Measurements from ENCODE around the gene C16orf92. TPM values are rescaled to one million over a fixed set of nuclear protein-coding genes. Genes with fewer than 3 reads are reported as not detected.

The C16orf92 gene
- total and polyA plus RNA-seq, 2 of the 8 experiments (the other 6 are each of a cell fraction or from before 2014, with no cell fraction given): not detected

- H3K27ac ChIP-seq (ENCODE audit: low read depth, low read length): no peak overlapping the region
- 89% methylated on average over 8 of the region's 8 CpGs; no CpG with 5 or more reads in 1 of the 2 experiments for WGBS, 2 experiments (ENCODE audit: extremely low coverage in 1 of 2, insufficient coverage in 1 of 2, insufficient read length in 1 of 2, insufficient replicate concordance in 2 of 2, low coverage in 1 of 2, low lambda C conversion rate in 2 of 2, missing lambda C conversion rate in 1 of 2)
- no peaks in the 10 kb centered on the region for H3K9me3 ChIP-seq (ENCODE audit: insufficient read depth in 2 of 2, low read depth in 1 of 2, low read length in 1 of 2)
- H4K8ac ChIP-seq (ENCODE audit: extremely low read depth, insufficient read depth, low read length): no peak overlapping the region
- CTCF ChIA-PET (ENCODE audit: partially characterized antibody): interaction anchor here (1.8 to 2.1 kb wide), 2 partner anchors 8 to 15 kb away, joined by 6 to 11 read pairs; no protein-coding TSS in a partner anchor
- H2BK12ac ChIP-seq (ENCODE audit: low read depth, low read length): no peak overlapping the region
- H4K5ac ChIP-seq (ENCODE audit: insufficient read length, low read depth, low read length): no peak overlapping the region
- no peaks in the 10 kb centered on the region for H4K20me1 ChIP-seq (replicated peaks in 1 of 2; ENCODE audit: control insufficient read depth in 1 of 2, insufficient read depth in 2 of 2, low read length in 2 of 2)
- H2AFZ ChIP-seq (ENCODE audit: low read length): no peak overlapping the region
- no peak overlapping the region for H2BK20ac ChIP-seq (ENCODE audit: low read length)
- no peak overlapping the region for H2BK5ac ChIP-seq (ENCODE audit: low read depth, low read length)
- H3K18ac ChIP-seq (ENCODE audit: extremely low read depth, low read length): no peak overlapping the region
- no peak overlapping the region for H3K4ac ChIP-seq (replicated peaks; ENCODE audit: insufficient read length, low read depth, low read length)
- no peak overlapping the region for H3K14ac ChIP-seq (ENCODE audit: insufficient read length)
- H3K27me3 ChIP-seq (replicated peaks in 1 of 4; ENCODE audit: control insufficient read depth in 3 of 4, extremely low read depth in 1 of 4, insufficient read depth in 3 of 4, low read length in 3 of 4): peaks cover 0 to 7% (median 3%) of the 10 kb centered on the region in 4 experiments; a peak in 3 of 7 replicates
- FAIRE-seq: no peak
- H2BK15ac ChIP-seq (ENCODE audit: low read length): no peak overlapping the region
- H3K23ac ChIP-seq (ENCODE audit: insufficient read length): no peak overlapping the region
- H3K4me1 ChIP-seq (replicated peaks in 1 of 4; ENCODE audit: control insufficient read depth in 3 of 4, insufficient read depth in 4 of 4, low read length in 3 of 4): peaks cover 0 to 5% (median 4%) of the 10 kb centered on the region in 4 experiments; a peak in 3 of 7 replicates
- H2BK120ac ChIP-seq (replicated peaks; ENCODE audit: low read depth, low read length): no peak overlapping the region
- no peak overlapping the region for H3K56ac ChIP-seq (replicated peaks; ENCODE audit: insufficient read length, low read depth, low read length)
- no peak for DNase-seq (ENCODE audit: low read depth in 1 of 2, low spot score in 2 of 2)
- no peak overlapping the region for H4K91ac ChIP-seq (replicated peaks; ENCODE audit: insufficient read length, low read length)
- peaks cover 7% of the 10 kb centered on the region for H3K23me2 ChIP-seq (ENCODE audit: low read depth, low read length)
- H3K9ac ChIP-seq (replicated peaks in 1 of 4; ENCODE audit: extremely low read depth in 1 of 4, low read depth in 3 of 4, low read length in 3 of 4): peak overlapping the region in 1 of 4 experiments; percentile 13; a peak in 2 of 7 replicates
- H2AK5ac ChIP-seq (ENCODE audit: low read depth, low read length): no peak overlapping the region
- no peak overlapping the region for H3K4me3 ChIP-seq (ENCODE audit: extremely low read depth in 1 of 4, insufficient read depth in 2 of 4, low read depth in 3 of 4, low read length in 4 of 4)
- H3K4me2 ChIP-seq (ENCODE audit: insufficient read depth in 1 of 2, low read depth in 2 of 2, low read length in 2 of 2): no peak overlapping the region
- POLR2A ChIA-PET (ENCODE audit: partially characterized antibody): no interaction called here
- no peaks in the 10 kb centered on the region for H3K36me3 ChIP-seq (ENCODE audit: control insufficient read depth in 2 of 4, insufficient read depth in 4 of 4, low read length in 3 of 4)
- H3K79me2 ChIP-seq (ENCODE audit: control insufficient read depth in 1 of 2, insufficient read depth in 2 of 2, low read length in 2 of 2): no peaks in the 10 kb centered on the region
- no peaks in the 10 kb centered on the region for H3K79me1 ChIP-seq (ENCODE audit: low read depth, low read length)
- TF ChIP-seq JUN (IDR thresholded peaks at IDR 0.05; ENCODE audit: low read depth, low read length) (no peak), NRF1 (IDR thresholded peaks at IDR 0.05; ENCODE audit: low read depth, low read length) (no peak), FOSL1 (IDR thresholded peaks at IDR 0.05; ENCODE audit: insufficient read depth, low read depth, low read length) (no peak), SAP30 (IDR thresholded peaks at IDR 0.05; ENCODE audit: insufficient read depth, insufficient replicate concordance, low read length) (no peak), GABPA (IDR thresholded peaks at IDR 0.05; ENCODE audit: borderline replicate concordance, insufficient read depth, low read length) (no peak), ZNF274 (IDR thresholded peaks at IDR 0.05; ENCODE audit: borderline replicate concordance, extremely low read depth, low read length) (no peak), SUZ12 (IDR thresholded peaks at IDR 0.05; ENCODE audit: low read length) (no peak), POLR2AphosphoS5 (IDR thresholded peaks at IDR 0.05; ENCODE audit: low read depth, low read length) (no peak), ATF3 (IDR thresholded peaks at IDR 0.05; ENCODE audit: insufficient read depth, low read depth, low read length) (no peak), BACH1 (IDR thresholded peaks at IDR 0.05; ENCODE audit: low read length) (no peak), USF2 (IDR thresholded peaks at IDR 0.05; ENCODE audit: low read length) (no peak)
These were observed 6.3 kb upstream of the C16orf92 start for GRCh38 chr16:30016555-30017276.

Measured in H1 (cell line).